T-helper 2 cell treated with Interferon-gamma antibody and Interleukin-4, amounts not matched to agents 5 μg/mL and 100 μg/mL, for 36 hours (primary cell): ENCODE data around the gene FGD3.
"Not testable (repeated sequence)": the region's sequence is repeated elsewhere in the genome, so short reads cannot be mapped to it uniquely, and the experiment has no call there.

Source experiments
- DNase-seq: peaks from one replicate; pipeline ENCODE4 v3.0.0; 2021; ENCODE audit warnings: low spot score
- H3K27ac Mint-ChIP-seq: one replicate; pipeline ENCODE4 v1.8.0; 2021; ENCODE audit warnings: mild to moderate bottlenecking, mixed read lengths
- H3K27me3 Mint-ChIP-seq: one replicate; pipeline ENCODE4 v1.8.0; 2021; ENCODE audit warnings: low read depth, mixed read lengths
- H3K36me3 Mint-ChIP-seq: one replicate; pipeline ENCODE4 v1.8.0; 2021; ENCODE audit warnings: low read depth, mixed read lengths
- H3K4me1 Mint-ChIP-seq: one replicate; pipeline ENCODE4 v1.8.0; 2021; ENCODE audit warnings: low read depth, mixed read lengths
- H3K4me3 Mint-ChIP-seq: one replicate; pipeline ENCODE4 v1.8.0; 2022; ENCODE audit warnings: mild to moderate bottlenecking, moderate library complexity, mixed read lengths
- H3K9me3 Mint-ChIP-seq: one replicate; pipeline ENCODE4 v1.8.0; 2021; ENCODE audit warnings: mixed read lengths

The FGD3 gene

DNA sequence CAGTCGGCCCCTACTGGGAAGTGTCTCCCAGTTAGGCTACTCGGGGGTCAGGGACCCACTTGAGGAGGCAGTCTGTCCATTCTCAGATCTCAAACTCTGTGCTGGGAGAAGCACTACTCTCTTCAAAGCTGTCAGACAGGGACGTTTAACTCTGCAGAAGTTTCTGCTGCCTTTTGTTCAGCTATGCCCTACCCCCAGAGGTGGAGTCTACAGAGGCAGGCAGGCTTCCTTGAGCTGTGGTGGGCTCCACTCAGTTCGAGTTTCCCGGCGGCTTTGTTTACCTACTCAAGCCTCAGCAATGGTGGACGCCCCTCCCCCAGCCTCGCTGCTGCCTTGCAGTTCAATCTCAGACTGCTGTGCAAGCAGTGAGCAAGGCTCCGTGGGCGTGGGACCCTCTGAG lies 51.5 kb downstream of the FGD3 start:
- not testable (repeated sequence) for H3K27ac Mint-ChIP-seq, H3K27me3 Mint-ChIP-seq, H3K4me3 Mint-ChIP-seq, DNase-seq
- peaks cover 56% of the 10 kb centered on the region for H3K4me1 Mint-ChIP-seq
- peaks cover 34% of the 10 kb centered on the region for H3K9me3 Mint-ChIP-seq
- H3K36me3 Mint-ChIP-seq: peaks cover 81% of the 10 kb centered on the region

DNA sequence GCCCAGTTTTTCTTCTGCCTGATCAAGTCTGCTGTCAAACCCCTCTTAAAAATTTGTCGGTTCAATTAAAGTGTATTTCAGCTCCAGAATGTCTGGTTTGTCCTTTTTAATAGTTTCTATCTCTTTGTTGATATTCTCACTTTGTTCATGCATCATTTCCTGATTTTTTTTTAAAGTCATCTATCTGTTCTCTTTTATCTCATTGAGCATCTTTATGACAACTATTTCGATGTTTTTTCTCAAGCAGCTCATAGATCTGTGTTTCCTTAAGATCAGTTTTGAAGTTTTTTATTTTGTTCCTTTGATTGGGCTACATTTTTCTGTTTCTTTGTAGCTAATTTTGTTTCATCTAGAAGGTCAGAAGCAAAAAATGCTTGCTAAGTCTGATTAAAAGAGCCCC lies 53.7 kb downstream of the FGD3 start:
- H3K4me1 Mint-ChIP-seq: peaks cover 50% of the 10 kb centered on the region
- H3K9me3 Mint-ChIP-seq: peaks cover 18% of the 10 kb centered on the region
- peak overlapping the region; percentile 82 for H3K27ac Mint-ChIP-seq
- no peaks in the 10 kb centered on the region for H3K27me3 Mint-ChIP-seq
- peak overlapping the region; percentile 66 for H3K4me3 Mint-ChIP-seq
- no peak for DNase-seq
- peaks cover 75% of the 10 kb centered on the region for H3K36me3 Mint-ChIP-seq

DNA sequence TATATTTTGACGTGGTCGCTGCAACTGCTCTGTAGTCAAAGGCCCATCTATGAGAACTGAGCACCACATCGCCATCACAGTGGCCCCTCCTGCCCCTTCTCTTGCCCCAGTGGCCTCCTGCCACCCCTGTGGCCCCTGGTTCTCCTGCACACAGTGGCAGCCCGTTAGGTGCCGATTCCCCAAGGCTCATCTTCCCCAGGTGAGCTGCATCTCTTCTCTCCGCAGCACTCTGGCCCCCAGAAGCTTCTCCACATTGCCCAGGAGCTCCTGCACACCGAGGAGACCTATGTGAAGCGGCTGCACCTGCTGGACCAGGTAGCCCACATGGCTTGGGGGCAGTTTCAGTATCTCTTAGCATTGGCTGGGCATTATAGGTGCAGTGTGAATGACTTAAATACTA lies 55.4 kb downstream of the FGD3 start:
- H3K36me3 Mint-ChIP-seq: peaks cover 68% of the 10 kb centered on the region
- H3K4me1 Mint-ChIP-seq: peaks cover 37% of the 10 kb centered on the region
- H3K27me3 Mint-ChIP-seq: no peaks in the 10 kb centered on the region
- H3K9me3 Mint-ChIP-seq: peaks cover 3% of the 10 kb centered on the region
- no peak overlapping the region for H3K4me3 Mint-ChIP-seq
- peak overlapping the region; percentile 36 for H3K27ac Mint-ChIP-seq
- DNase-seq: no peak

DNA sequence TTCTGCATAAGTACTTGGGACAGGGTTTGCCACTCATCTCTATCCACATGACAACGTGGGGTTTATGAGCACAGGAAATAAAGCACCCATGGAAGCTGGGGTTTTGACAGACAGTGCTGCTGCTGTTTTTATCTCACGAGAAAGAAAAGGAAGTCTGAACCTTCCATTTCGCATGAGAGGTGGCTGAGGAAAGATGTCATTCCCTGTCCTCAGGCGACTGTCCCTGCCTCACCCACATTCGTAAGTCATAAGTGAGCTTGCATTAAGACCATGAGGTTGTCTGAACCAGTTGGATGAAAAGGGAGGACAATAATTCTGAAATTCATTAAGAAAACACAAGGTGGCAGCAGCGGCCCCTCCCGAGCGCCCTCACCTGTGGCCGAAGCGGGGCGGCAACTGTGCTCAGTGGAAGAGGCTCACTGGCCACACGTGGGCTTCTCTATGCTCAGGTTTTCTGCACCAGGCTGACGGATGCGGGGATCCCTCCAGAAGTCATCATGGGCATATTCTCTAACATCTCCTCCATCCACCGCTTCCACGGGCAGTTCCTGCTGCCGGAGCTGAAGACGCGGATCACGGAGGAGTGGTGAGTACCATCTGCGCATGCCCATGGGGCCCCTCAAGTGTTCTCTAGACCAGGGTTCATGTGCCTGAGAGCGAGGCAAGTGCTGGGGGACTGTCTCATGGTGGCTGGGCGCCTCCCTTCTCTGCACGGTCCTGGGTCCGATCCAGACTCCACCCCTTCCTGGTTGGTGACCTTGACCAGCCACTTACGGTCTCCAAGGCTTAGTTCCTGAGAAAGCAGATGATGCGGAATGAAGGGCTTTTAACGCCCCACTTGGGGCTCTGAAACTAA lies 56.5 kb downstream of the FGD3 start:
- H3K27ac Mint-ChIP-seq: peak overlapping the region; percentile 67

DNA sequence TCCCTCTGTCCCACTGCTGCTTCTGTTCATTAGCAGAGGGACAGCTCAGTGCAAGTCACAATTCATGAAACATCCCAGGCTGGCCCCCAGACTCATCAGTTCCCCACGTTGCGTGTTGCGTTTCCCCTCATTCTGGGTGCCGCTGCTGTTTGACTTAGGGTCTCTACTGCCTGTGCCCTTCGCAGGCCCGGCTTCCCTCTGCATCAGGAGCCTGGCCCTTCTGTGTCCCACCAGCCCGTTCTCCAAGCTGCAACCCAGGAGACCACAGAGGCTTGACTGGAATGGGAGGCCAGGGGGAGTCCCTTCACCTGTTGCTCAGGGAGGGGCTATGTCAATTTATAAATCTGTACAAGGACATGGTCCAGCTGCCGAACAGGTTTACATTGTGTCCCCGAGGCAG lies 57.2 kb downstream of the FGD3 start:
- DNase-seq: no peak
- Mint-ChIP-seq H3K4me1 (peaks cover 33% of the 10 kb centered on the region), H3K9me3 (no peaks in the 10 kb centered on the region), H3K36me3 (peaks cover 65% of the 10 kb centered on the region), H3K27ac (no peak overlapping the region), H3K4me3 (no peak overlapping the region), H3K27me3 (no peaks in the 10 kb centered on the region)

More for the DNA sequence above, 56.5 kb downstream of the FGD3 start:
- Mint-ChIP-seq H3K4me3 (no peak overlapping the region), H3K36me3 (peaks cover 66% of the 10 kb centered on the region), H3K9me3 (no peaks in the 10 kb centered on the region), H3K4me1 (peaks cover 33% of the 10 kb centered on the region), H3K27me3 (no peaks in the 10 kb centered on the region)
- peak; percentile 47 for DNase-seq

DNA sequence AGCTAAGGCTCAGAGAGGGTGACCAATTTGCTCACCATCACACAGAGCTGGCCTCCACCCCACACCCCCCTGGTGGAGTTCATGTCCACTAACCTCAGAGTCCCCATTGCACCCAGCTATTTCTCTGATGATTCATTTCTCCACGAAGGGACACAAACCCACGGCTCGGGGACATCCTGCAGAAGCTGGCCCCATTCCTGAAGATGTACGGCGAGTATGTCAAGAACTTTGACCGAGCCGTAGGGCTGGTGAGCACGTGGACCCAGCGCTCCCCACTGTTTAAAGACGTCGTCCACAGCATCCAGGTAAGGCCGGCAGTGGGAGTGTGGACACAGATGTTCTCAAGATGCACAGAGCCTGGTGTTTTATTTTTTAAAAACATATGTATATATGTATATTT lies 58.6 kb downstream of the FGD3 start:
- H3K27me3 Mint-ChIP-seq: no peaks in the 10 kb centered on the region
- no peak overlapping the region for H3K27ac Mint-ChIP-seq
- H3K4me3 Mint-ChIP-seq: no peak overlapping the region
- DNase-seq: no peak
- peaks cover 26% of the 10 kb centered on the region for H3K4me1 Mint-ChIP-seq
- peaks cover 60% of the 10 kb centered on the region for H3K36me3 Mint-ChIP-seq
- H3K9me3 Mint-ChIP-seq: no peaks in the 10 kb centered on the region

DNA sequence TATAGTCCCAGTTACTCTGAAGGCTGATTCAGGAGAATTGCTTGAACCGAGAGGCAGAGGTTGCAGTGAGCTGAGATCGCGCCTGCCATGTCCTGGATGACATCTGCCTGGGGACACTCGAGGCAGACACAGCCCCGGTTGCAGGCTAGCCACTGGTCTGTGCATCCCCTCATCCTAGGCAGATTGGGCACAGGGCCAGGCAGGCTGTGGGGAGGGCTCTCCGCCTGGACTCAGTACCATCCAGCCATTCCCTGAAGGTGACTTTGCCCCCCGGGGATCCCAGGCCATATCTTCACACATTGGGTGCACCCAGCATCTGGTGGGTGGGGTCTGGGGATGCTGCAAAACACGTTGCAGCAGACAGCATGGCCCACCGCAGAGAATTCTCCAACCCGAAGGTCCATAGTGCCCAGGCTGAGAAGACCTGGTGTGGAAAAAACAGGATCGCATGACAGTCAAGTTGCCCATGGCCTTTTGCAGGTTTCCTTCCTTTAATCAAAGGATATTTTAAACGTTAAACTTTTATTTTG lies 60.3 kb downstream of the FGD3 start:
- DNase-seq: no peak
- Mint-ChIP-seq H3K36me3 (peaks cover 54% of the 10 kb centered on the region), H3K4me3 (no peak overlapping the region), H3K9me3 (no peaks in the 10 kb centered on the region), H3K4me1 (peaks cover 12% of the 10 kb centered on the region), H3K27me3 (no peaks in the 10 kb centered on the region), H3K27ac (no peak overlapping the region)

DNA sequence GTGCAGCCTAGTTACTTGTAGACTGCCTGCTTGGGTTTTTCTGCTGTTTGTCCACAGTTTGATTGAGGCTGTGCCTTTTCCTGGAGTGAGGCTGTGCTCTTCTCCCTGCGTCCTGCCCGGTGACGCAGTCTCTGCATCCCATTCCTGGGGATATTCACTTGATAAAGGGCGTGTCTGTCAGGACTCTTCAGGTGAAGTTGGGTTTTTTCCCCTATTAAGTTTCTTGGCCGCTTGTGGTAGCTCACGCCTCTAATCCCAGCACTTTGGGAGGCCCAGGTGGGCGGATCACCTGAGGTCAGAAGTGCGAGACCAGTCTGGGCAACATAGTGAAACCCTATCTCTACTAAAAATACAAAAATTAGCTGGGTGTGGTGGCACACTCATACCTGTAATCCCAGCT lies 61.1 kb downstream of the FGD3 start:
- Mint-ChIP-seq H3K9me3 (no peaks in the 10 kb centered on the region), H3K4me3 (no peak overlapping the region), H3K27me3 (no peaks in the 10 kb centered on the region), H3K36me3 (peaks cover 58% of the 10 kb centered on the region), H3K4me1 (peaks cover 7% of the 10 kb centered on the region), H3K27ac (no peak overlapping the region)
- DNase-seq: no peak

DNA sequence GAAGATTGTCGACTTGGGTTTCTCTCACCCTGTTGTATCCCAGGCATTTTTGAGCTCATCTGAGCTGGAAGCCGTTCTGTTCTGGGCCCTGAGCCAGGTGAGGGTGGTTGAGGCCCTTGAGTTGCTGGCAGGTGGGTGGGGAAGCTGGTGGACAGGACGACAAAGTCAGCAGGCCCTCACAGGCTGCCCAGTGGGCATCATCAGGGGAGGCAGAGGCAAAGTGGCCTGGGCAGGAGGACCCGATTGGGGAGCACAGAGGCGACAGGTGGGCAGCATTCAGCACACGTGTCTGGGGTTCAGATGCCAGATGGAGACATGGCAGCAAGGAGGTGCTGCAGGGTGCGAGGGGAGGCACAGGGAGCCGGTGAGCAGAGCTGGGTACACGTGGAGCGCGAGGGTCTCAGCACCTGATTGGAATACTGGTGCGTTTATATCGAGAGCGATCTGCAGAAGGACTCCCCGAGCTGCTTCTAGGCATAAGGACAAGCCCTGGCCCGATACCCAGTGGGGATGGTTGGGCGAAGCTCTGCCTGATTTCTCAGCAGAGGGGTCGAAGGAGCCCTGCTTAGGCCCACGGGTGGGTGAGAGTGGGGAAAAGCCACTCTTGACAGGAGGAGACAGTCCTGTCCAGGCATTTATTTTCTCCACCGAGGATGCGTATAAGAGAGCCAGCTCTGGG lies 62.2 kb downstream of the FGD3 start:
- Mint-ChIP-seq H3K27me3 (no peaks in the 10 kb centered on the region), H3K4me1 (peaks cover 4% of the 10 kb centered on the region), H3K4me3 (no peak overlapping the region), H3K36me3 (peaks cover 56% of the 10 kb centered on the region), H3K27ac (peak overlapping the region; percentile 45), H3K9me3 (no peaks in the 10 kb centered on the region)
- DNase-seq: no peak

DNA sequence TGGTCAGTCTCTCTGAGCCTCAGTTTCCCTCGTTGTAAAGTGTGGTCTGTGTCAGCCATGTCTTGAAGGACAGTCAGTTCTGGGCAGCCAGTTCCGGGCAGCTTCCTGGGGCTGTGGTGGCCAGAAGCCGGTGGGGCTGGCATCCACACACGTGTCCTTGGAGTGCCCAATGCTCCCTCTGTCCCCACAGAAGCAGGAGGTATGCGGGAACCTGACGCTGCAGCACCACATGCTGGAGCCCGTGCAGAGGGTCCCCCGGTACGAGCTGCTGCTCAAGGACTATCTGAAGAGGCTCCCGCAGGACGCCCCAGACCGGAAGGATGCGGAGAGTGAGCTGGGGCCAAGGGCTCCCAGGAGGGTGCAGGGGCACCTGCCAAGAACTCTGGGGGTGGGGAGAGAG lies 62.7 kb downstream of the FGD3 start:
- H3K4me3 Mint-ChIP-seq: no peak overlapping the region
- H3K4me1 Mint-ChIP-seq: peaks cover 4% of the 10 kb centered on the region
- H3K27ac Mint-ChIP-seq: peak overlapping the region; percentile 52
- peaks cover 57% of the 10 kb centered on the region for H3K36me3 Mint-ChIP-seq
- no peak for DNase-seq
- H3K9me3 Mint-ChIP-seq: no peaks in the 10 kb centered on the region
- no peaks in the 10 kb centered on the region for H3K27me3 Mint-ChIP-seq

DNA sequence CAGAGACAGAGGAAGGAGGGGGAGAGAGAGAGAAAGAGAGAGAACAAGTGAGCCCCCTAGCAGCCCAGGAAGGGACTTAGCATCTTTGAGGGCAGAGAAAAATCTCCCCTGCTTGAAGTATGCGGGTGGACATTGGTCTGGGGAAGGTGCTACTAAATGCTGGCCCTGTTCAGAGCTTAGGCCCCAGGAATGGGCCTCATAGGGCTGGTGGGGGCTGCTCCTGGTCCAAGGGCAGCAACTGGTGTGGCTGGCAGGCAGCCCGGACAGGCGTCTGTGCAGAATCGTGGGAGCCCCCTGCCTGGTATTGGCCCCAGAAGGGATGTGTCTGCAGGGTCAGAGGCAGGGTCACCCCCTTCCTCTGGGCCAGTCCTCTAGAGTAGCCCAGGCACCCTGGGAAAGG lies 63.4 kb downstream of the FGD3 start:
- Mint-ChIP-seq H3K4me1 (peaks cover 4% of the 10 kb centered on the region), H3K9me3 (no peaks in the 10 kb centered on the region), H3K27me3 (no peaks in the 10 kb centered on the region), H3K4me3 (no peak overlapping the region), H3K27ac (peak overlapping the region; percentile 52), H3K36me3 (peaks cover 58% of the 10 kb centered on the region)
- no peak for DNase-seq

DNA sequence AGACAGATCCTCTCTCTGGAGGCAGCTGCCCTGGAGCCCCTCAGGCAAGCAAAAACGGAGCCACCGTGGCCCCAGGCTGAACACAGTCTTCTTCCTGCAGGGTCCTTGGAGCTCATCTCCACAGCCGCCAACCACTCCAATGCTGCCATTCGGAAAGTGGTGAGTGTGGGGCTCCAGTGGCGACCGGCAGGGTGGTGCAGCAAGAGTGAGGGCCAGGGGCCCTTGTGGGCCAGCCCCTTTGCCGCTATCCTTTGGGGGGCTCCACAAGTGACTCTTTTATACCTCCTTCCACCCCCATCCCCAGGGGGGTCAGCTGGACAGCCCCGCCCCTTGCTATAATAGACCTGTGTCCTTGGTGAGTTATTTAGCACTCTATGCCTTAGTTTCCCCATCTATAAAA lies 63.8 kb downstream of the FGD3 start:
- H3K36me3 Mint-ChIP-seq: peaks cover 58% of the 10 kb centered on the region

DNA sequence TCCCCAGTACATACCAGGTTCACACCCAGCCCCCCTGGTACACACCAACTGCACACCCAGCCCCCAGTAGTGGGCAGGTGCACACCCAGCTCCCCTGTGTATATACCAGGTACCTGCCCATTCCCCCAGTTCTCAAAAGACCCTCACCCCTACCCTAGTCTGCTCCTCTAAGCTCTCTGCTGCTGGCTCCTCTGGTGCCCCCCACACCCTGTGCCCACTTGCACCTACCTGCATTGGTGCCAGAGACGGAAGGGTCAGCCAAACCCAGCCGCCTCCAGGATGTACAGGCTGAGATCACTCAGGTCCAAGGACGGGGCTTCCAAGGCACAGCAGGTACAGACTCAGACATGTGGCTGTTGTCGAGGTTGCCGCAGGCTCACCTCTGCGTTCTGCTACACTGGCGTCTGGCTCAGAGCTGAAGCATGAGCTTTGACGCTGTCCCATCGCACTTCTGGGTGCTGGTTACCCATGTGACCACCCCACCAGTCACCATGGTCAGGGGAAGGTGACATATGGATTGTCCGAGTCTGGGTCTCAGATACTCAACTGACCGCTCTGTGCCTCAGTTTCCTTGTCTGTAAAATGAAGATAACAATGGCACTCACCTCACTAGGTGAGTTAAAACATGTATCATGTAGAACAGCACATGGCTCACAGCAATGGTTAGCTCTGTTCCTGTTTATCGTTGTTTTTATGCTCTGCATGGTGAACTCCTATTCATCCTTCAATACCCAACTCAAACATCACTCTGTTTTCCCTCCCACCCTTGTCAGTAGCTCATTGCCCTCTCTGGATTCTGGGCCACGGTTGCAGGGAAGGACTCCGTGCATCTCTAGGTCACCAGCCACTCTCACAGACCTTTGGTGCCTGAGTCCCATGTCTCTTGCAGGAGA lies 65.9 kb downstream of the FGD3 start:
- H3K4me3 Mint-ChIP-seq: no peak overlapping the region
- H3K9me3 Mint-ChIP-seq: no peaks in the 10 kb centered on the region
- H3K27ac Mint-ChIP-seq: no peak overlapping the region
- DNase-seq: no peak
- H3K27me3 Mint-ChIP-seq: no peaks in the 10 kb centered on the region
- peaks cover 5% of the 10 kb centered on the region for H3K4me1 Mint-ChIP-seq
- H3K36me3 Mint-ChIP-seq: peaks cover 57% of the 10 kb centered on the region

More for the DNA sequence above, 63.8 kb downstream of the FGD3 start:
- DNase-seq: no peak
- H3K4me3 Mint-ChIP-seq: no peak overlapping the region
- H3K4me1 Mint-ChIP-seq: peaks cover 4% of the 10 kb centered on the region
- no peaks in the 10 kb centered on the region for H3K27me3 Mint-ChIP-seq
- H3K27ac Mint-ChIP-seq: no peak overlapping the region
- no peaks in the 10 kb centered on the region for H3K9me3 Mint-ChIP-seq
